GM06990 (cell line): ENCODE measurements around the gene ADPRH.

Experiments
- DNase-seq: peaks from one replicate; pipeline ENCODE4 v3.0.0-alpha.2; 2011; ENCODE audit not compliant: insufficient read length; ENCODE audit errors: extremely low read depth
- H3K27me3 ChIP-seq: replicated peaks from 2 replicates; pipeline ENCODE4 v1.6.0; 2011; ENCODE audit warnings: low read length; ENCODE audit not compliant: control insufficient read depth, insufficient read depth
- H3K36me3 ChIP-seq: 2 replicates; pipeline ENCODE4 v1.5.1; 2011; ENCODE audit warnings: low read length; ENCODE audit not compliant: control insufficient read depth, insufficient read depth
- H3K4me3 ChIP-seq: replicated peaks from 2 replicates; pipeline ENCODE4 v1.5.1; 2011; ENCODE audit warnings: low read depth, mild to moderate bottlenecking, control low read depth, low read length
- TF ChIP-seq, protein P1 (sequence below): IDR thresholded peaks from 2 replicates; pipeline ENCODE4 v1.5.1; 2011; ENCODE audit warnings: low read length, control low read depth, mild to moderate bottlenecking, inconsistent platforms; ENCODE audit not compliant: insufficient read depth, poor library complexity, severe bottlenecking

Gene ADPRH

DNA sequence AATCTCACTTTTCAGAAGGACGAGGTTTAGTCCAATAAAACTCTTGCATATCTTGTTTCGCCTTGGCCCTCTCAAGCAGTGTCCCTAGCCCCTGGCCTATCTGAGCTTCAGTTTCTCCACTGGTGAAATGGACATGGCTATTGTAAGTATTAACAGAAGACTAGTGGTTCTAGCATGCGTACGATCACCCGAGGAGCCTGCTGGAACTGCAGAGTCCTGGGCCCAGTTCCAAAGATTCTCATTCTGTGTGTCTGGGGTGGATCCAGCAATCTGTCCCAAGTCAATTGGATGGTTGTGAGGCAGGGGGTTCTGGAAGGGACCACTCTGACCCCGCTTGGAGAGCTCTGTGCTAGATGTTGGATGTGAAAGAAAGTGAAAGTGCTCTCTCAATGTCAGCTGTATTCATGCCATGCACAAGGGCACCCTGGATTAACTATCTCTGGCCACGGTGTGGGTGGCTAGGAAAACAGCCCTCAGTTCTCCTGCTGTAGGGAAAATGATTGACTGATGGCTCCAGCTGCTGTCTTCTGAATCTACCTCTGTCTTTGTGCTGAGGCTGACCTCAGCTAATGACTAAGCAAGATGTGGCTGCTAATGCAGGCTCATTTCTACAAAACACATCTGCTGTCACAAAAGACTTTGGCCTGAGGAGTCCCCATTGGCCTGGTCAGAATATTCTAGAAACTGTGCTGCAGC lies 16.5 kb downstream of the ADPRH start:
- DNase-seq, result no peak
- TF ChIP-seq, protein P1, sequence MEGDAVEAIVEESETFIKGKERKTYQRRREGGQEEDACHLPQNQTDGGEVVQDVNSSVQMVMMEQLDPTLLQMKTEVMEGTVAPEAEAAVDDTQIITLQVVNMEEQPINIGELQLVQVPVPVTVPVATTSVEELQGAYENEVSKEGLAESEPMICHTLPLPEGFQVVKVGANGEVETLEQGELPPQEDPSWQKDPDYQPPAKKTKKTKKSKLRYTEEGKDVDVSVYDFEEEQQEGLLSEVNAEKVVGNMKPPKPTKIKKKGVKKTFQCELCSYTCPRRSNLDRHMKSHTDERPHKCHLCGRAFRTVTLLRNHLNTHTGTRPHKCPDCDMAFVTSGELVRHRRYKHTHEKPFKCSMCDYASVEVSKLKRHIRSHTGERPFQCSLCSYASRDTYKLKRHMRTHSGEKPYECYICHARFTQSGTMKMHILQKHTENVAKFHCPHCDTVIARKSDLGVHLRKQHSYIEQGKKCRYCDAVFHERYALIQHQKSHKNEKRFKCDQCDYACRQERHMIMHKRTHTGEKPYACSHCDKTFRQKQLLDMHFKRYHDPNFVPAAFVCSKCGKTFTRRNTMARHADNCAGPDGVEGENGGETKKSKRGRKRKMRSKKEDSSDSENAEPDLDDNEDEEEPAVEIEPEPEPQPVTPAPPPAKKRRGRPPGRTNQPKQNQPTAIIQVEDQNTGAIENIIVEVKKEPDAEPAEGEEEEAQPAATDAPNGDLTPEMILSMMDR, result no peak
- H3K27me3 ChIP-seq, result no peaks in the 10 kb centered on the region
- H3K36me3 ChIP-seq, result no peaks in the 10 kb centered on the region
- H3K4me3 ChIP-seq, result no peak overlapping the region

GRCh38 chr3:119596398-119596797 lies 17.1 kb downstream of the ADPRH start:
- DNase-seq, result no peak
- no peaks in the 10 kb centered on the region for H3K27me3 ChIP-seq
- H3K4me3 ChIP-seq, result no peak overlapping the region
- H3K36me3 ChIP-seq, result no peaks in the 10 kb centered on the region
- TF ChIP-seq, protein P1, result no peak

DNA sequence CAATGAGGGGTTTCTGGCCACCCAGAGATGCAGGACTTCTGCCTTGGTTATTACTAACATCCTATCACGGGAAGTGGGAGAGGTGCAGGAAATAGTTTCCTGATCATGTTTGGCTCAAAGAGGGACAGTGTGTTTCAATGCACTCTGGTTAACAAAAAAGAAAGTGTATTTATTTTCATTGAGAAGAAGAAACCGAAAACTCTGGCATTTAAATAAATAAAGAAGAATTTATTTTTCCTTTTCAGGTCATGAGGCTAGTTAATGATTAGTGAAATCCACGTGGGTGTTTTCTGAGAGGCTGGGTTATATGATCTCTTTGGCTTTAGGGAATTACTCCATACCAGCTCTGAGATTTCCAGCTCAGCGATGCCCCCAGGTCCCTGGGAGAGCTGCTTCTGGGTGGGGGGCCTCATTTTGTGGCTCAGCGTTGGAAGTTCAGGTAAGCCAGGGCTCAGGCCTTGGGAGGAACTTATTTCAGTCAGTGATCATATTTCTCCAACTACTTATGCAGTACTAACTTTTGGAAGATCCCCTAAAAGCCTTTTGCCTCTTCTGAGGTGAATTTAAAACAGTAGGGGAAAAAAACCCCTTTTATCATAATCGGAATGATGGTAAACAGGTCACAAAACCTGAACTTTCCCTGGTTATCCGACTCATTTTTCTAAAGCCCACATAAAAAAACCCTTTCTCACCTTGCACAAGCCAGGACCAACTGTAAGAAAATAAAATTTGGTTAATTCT lies 18.4 kb downstream of the ADPRH start, which contains the start of gene PLA1A:
Gene PLA1A, plus strand, starts transcription at position 338 of the 741 bp plus-strand sequence. Its CDS starts 29 bp downstream, at position 367.
- Histone ChIP-seq H3K36me3 (no peaks in the 10 kb centered on the region), H3K27me3 (no peaks in the 10 kb centered on the region), H3K4me3 (peak within 1 kb of the TSS; percentile 36)
- peak; percentile 52 for DNase-seq
- TF ChIP-seq, protein P1, result no peak

- Histone ChIP-seq H3K4me3 (peak overlapping the region; percentile 36), H3K36me3 (no peaks in the 10 kb centered on the region), H3K27me3 (no peaks in the 10 kb centered on the region)
- DNase-seq, result peak; percentile 58
- TF ChIP-seq, protein P1, result no peak
Measured at GRCh38 chr3:119598410-119599098, 19.3 kb downstream of the ADPRH start.

GRCh38 chr3:119599558-119600174 lies 20.4 kb downstream of the ADPRH start:
- Histone ChIP-seq H3K27me3 (no peaks in the 10 kb centered on the region), H3K4me3 (peak overlapping the region; percentile 41), H3K36me3 (no peaks in the 10 kb centered on the region)
- no peak for DNase-seq
- TF ChIP-seq, protein P1, result no peak
